ENCODE data around the gene MVB12B. TPM values are rescaled to one million over a fixed set of nuclear protein-coding genes. Genes with fewer than 3 reads are reported as not detected.
A peak's percentile ranks its signal among the peaks of the same experiment; 100 is the strongest.
"Not testable (repeated sequence)": the region's sequence is repeated elsewhere in the genome, so short reads cannot be mapped to it uniquely, and the experiment has no call there.

MVB12B gene
- total RNA-seq, 1 donor from 2014 or later, result 26.5 TPM

DNA sequence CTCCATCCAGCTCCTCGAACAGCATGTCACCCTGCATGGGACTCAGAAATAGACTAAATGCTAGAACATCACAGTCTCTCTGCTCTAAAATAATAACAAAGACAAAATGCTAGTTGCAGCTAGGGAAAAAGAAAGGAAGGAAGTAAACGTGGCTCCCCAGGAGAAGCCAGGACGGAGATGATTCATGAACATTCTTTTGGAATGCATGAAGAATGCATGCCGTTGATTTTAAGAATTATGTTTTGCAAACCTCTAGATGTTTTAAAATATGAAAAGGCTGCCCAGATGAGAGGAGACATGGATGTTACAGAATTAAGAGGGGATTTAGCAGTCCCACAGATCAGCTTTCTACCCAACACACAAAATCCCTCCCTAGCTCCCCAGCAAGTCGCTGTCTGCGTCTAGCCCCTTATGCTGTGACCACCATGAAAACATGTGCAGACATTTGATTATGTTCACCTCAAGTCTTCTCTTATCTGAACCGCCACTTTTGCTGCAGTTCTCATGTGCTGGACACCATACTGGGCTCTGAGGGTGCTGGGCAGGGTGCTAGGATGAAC lies 147.7 kb downstream of the MVB12B start:
- peak; percentile 32 for DNase-seq

GRCh38 chr9:126474786-126475485 lies 148.3 kb downstream of the MVB12B start:
- DNase-seq, result no peak

GRCh38 chr9:126475933-126476555 lies 149.4 kb downstream of the MVB12B start:
- DNase-seq, result no peak

DNA sequence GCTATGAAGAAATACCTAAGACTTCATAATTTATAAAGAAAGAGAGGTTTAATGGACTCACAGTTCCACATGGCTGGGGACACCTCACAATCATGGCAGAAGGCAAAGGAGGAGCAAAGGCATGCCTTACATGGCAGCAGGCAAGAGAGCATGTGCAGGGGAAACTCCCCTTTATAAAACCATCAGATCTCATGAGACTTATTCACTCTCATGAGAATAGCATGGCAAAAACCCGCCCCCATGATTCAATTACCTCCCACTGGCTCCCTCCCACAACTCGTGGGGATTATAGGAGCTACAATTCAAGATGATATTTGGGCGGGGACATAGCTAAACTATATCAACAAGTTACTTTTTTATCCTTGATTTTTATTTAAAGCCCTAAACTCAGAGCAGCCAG lies 150.8 kb downstream of the MVB12B start:
- DNase-seq, result not testable (repeated sequence)

- no peak for DNase-seq
Observed at GRCh38 chr9:126478216-126478981, 151.8 kb downstream of the MVB12B start.

- no peak for DNase-seq
Observed at GRCh38 chr9:126479515-126479914, 152.9 kb downstream of the MVB12B start.

DNA sequence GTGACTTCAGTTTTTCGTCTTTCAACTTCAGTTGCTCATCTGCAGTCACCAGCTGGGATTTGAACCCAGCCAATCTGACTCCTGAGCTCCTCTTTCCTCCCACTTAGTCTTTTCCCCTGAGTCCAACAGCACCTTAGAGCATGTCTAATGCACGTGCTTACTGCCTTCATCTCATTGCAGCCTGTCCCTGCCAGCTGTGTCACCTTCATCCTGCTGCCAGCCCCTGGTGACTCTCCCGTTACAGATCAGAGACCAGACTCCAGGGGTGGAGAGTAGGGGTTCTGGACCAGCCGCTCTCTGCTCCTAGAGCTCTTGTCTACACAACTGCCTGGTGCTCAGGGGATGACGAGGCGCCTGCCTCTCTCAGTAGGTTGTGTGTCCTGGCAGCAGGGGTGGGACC lies 154.2 kb downstream of the MVB12B start:
- DNase-seq, result no peak

DNA sequence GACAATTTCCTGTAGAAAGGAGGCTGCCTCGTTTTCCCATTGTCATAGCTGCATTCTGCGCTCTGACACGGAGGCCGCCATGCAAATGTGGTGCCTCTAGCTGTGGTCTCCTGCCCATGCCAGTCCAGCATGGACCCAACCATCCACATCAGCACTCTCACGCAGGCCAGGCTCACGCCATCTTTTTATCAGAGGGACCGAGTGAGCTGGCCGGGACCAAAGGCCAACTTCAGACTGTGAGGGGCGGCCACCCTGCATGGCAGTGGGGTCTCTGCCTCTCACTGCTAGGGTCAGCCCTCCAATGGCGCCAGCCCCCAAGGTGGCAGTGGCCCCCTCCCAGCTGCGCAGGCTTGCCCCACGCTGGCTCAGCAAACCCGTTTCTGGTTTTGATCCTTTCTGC lies 155.2 kb downstream of the MVB12B start:
- DNase-seq, result no peak

DNA sequence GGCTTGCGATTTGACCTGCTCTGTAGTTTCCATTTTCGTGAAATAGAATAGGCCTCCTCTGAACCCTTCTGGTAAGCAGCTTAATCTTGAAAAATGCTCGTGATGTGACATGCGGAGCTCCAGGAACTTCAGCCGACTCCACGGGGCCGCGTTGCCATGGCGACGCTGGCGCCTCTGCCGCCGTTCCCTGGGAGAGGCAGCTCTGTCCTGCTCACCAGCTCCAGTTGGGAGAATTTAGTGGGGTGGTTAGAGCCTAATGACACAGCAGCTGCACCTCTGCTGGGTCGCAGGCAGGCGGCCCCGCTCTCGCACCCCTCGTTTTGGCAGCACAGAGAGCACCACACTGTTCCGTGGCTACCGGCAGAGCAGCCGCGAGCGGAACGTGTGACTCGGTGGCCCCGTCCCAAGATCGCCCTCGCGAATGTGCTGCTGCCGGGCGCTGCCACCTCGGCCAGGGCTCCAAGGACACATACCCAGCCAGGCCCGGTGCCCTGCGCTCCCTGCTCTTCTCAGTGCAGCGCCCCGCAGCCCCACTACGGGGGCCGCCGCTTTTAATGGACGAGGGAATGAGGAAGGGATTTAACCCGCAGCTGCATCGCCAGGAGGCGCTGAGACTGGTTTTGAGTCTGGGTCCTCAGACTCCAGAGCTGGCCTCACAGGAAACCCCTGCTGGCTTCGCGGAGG lies 155.9 kb downstream of the MVB12B start:
- peak; percentile 83 for DNase-seq

GRCh38 chr9:126483468-126484073 lies 156.9 kb downstream of the MVB12B start:
- no peak for DNase-seq

DNA sequence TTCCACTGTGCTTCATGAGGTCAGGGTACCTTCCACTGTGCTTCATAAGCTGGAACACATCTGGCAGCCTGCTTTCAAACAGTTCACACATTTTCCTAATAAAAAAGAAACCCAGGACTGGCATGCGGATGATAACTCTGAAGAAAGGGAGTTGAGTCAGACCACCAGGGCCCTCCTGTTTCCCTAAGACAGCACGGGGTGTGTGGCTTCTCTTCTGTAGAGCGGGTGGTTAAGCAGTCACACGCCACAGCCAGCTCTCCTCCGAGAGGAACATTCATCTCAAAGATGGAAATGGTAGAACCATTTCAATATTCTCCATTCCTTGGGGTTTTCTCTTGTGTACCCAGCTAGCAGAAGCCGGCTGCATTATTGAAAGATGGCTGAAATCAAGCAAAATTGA lies 159.0 kb downstream of the MVB12B start:
- DNase-seq, result no peak

- DNase-seq, result no peak
Observed at GRCh38 chr9:126486276-126486675, 159.6 kb downstream of the MVB12B start.

GRCh38 chr9:126487856-126488255 lies 161.2 kb downstream of the MVB12B start:
- DNase-seq, result no peak

DNA sequence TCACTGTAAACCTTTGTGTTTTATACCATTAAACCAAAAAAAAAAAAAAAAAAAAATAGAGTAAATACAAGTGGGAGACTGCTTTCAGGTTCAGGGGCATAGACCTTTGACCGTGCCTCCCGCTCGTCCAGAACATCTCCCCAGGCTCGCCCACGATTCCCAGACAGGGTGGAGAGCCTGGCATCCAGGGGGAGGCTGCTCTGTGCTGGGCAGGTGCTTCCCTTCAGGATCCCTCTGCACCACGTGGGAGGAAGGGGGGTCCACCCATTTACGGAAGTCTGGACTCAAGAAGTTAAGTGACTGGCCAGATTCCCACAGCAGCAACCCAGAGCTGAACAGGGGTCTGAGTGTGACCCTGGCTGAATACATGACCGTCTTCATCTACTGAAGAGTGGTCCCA lies 161.7 kb downstream of the MVB12B start:
- DNase-seq, result no peak

GRCh38 chr9:126488881-126489404 lies 162.3 kb downstream of the MVB12B start:
- no peak for DNase-seq

GRCh38 chr9:126489581-126490213 lies 163.1 kb downstream of the MVB12B start:
- DNase-seq, result no peak

DNA sequence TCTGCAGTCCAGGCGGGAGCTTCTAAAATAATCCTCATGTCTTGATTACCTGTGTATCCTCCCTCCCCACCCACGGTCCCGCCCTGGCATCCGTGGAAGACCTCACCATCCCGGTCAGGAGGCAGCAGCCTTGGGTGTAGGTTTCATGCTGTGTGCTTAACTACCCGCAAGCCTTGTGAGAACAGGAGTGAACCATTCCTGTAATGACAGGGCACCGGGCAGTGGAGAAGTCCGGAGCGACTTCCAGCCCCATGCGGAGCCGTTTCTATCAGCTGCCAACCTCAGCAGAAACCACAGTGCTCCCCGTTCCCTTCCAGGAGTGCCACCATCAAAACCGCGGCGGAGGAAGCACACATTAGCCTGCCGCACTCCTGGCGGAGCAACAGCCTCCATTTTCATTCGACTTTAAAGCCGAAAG lies 163.6 kb downstream of the MVB12B start:
- no peak for DNase-seq

DNA sequence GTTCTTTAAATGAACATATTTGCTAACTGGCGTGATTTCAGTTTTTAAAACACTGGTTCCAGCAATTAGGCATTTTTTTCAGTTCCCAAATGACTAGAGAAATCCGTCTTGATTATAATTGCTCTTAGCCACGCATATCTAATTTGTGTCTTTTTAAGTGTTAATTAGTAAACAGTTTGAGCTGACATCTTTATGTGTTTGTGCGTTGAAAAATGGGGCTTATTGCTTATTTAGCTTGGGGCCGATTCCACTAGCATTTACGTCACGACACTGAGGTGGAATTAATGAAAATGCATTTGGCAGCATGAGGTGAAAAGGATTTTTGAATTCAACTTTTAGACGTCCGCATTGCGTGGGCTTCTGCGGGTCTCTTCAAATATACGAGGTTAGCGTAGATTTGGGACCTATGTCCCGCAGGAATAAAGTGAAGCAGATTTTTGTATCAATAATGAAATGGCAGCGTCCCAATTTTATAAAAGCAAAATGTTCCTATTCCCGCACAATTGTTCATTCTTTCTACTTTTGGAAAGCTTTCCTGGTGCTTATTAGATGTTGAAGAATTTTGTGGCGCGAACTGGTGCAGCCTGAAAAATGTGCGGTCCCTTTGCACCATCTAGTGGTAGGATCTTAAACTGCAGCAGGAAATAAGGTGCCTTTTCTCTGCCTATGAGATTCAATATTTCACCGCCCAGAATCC lies 164.4 kb downstream of the MVB12B start:
- peak; percentile 90 for DNase-seq

GRCh38 chr9:126491568-126491879 lies 164.9 kb downstream of the MVB12B start:
- no peak for DNase-seq

DNA sequence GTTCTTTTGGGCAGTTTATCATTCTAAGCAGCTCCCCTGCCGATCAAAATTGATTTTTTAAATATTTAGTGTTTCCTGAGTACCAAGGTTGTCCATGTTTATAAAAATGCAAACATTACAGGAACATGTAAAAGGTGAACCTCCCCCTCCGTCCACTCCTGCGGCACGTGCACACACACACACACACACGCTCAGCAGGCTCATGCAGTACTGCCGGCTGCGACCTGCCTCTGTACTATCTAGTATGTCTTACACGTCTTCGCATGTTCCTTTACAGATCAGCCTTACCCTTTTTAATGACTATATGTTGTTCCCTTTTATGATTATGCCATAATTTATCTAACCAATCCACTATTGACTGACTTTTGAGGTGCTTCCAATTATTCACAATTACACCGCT lies 165.3 kb downstream of the MVB12B start:
- no peak for DNase-seq

DNA sequence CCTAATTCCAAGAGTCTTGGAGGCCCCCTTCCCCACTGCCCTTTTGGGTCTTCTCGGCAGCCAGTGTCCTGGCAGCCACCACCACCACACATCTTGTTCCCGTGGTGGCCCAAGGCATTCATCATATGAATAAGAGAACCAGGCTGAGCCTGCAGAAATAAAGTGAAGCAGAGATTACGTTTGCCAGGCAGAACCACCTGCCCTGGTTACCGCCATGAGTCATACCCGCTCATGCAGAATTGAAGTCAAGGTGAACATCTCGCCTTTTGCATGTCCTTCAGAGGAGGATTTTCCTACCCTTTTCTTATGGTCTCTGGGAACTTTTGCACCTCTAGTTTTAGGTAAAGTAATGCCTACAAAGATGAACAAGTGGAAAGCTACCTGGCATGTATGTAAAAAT lies 167.6 kb downstream of the MVB12B start:
- DNase-seq, result no peak

Data from tongue (tissue), 2 donors.